CD4-positive, alpha-beta T cell treated with Interleukin-1 beta for 1 hour (primary cell): ENCODE data around the gene ADCY1.
A peak's percentile ranks its signal among the peaks of the same experiment; 100 is the strongest.
"Not testable (repeated sequence)": the region's sequence is repeated elsewhere in the genome, so short reads cannot be mapped to it uniquely, and the experiment has no call there.

ENCODE experiments used
- DNase-seq, 2 donors: peaks; one replicate each; pipeline ENCODE4 v3.0.0-alpha.2; 2020 to 2022

The ADCY1 gene

GRCh38 chr7:45715471-45716352, 141.5 kb downstream of the ADCY1 start:
- DNase-seq = no peak

GRCh38 chr7:45716380-45717203, 142.4 kb downstream of the ADCY1 start:
- DNase-seq = no peak

- no peak for DNase-seq
Measured at GRCh38 chr7:45717537-45718235, 143.5 kb downstream of the ADCY1 start.

- DNase-seq = no peak
Measured at GRCh38 chr7:45718464-45719330, 144.5 kb downstream of the ADCY1 start.

- no peak for DNase-seq
Measured at GRCh38 chr7:45720989-45721388, 146.8 kb downstream of the ADCY1 start.

- no peak for DNase-seq
Measured at GRCh38 chr7:45721686-45722598, 147.8 kb downstream of the ADCY1 start.

- DNase-seq = not testable (repeated sequence)
Measured at GRCh38 chr7:45725231-45725630, 151.1 kb downstream of the ADCY1 start.

- DNase-seq = no peak
Measured at GRCh38 chr7:45726883-45727282, 152.7 kb downstream of the ADCY1 start.

GRCh38 chr7:45731692-45732443, 157.7 kb downstream of the ADCY1 start:
- DNase-seq = not testable (repeated sequence)

GRCh38 chr7:45738920-45739319, 164.8 kb downstream of the ADCY1 start:
- DNase-seq = not testable (repeated sequence)

GRCh38 chr7:45740573-45740972, 166.4 kb downstream of the ADCY1 start:
- not testable (repeated sequence) for DNase-seq

- DNase-seq = not testable (repeated sequence)
Measured at GRCh38 chr7:45748976-45749375, 174.8 kb downstream of the ADCY1 start.

- DNase-seq = not testable (repeated sequence)
Measured at GRCh38 chr7:45751352-45751751, 177.2 kb downstream of the ADCY1 start.

GRCh38 chr7:45756333-45756732, 182.2 kb downstream of the ADCY1 start:
- not testable (repeated sequence) for DNase-seq

- peak in 1 of 2 donors; percentile 35 for DNase-seq
Measured at GRCh38 chr7:45756757-45757156, 182.6 kb downstream of the ADCY1 start.

GRCh38 chr7:45759464-45759863, 185.3 kb downstream of the ADCY1 start:
- DNase-seq = not testable (repeated sequence)

GRCh38 chr7:45761545-45762205, 187.5 kb downstream of the ADCY1 start:
- DNase-seq = not testable (repeated sequence)

GRCh38 chr7:45762225-45762994, 188.2 kb downstream of the ADCY1 start:
- DNase-seq = not testable (repeated sequence)
